GM23338 (cell line): Measurements from ENCODE around the gene MATK.

ENCODE experiments used
- EZH2 ChIP-seq: fragments of 200-600 bp; sonication (generic); IDR thresholded peaks from one replicate; pipeline ENCODE4 v1.8.0; 2017; ENCODE audit warnings: antibody characterized with exemption, mild to moderate bottlenecking, low read depth; ENCODE audit not compliant: unreplicated experiment
- EZH2phosphoT487 ChIP-seq: fragments of 200-600 bp; sonication (generic); IDR thresholded peaks from one replicate; pipeline ENCODE4 v1.8.1; 2018; ENCODE audit warnings: antibody characterized with exemption; ENCODE audit not compliant: unreplicated experiment
- NANOG ChIP-seq: IDR thresholded peaks from 2 replicates; pipeline ENCODE4 v1.6.1; 2016; ENCODE audit warnings: antibody characterized with exemption, borderline replicate concordance
- POLR2AphosphoS5 ChIP-seq: IDR thresholded peaks from 2 replicates; pipeline ENCODE4 v1.6.1; 2016; ENCODE audit warnings: antibody characterized with exemption, low read depth
- STAT1 ChIP-seq: IDR thresholded peaks from one replicate; pipeline ENCODE4 v1.6.1; 2016; ENCODE audit warnings: antibody characterized with exemption; ENCODE audit not compliant: unreplicated experiment
- ZNF114 ChIP-seq: fragments of 250-450 bp; sonication (Bioruptor Pico); IDR thresholded peaks from 2 replicates; pipeline ENCODE4 v1.5.0; 2020; ENCODE audit warnings: mild to moderate bottlenecking, moderate library complexity
- TF ChIP-seq, protein P1 (sequence below), 2 experiments: fragments of 200-600 bp in 1 of 2; sonication (generic) in 1 of 2; conservative IDR thresholded peaks; 2 replicates each; pipeline versions ENCODE4 v1.5.1 to v1.6.1; 2016 to 2017; ENCODE audit warnings: antibody characterized with exemption in 2 of 2, low read depth in 2 of 2, mild to moderate bottlenecking in 2 of 2, moderate library complexity in 1 of 2
- TF ChIP-seq, protein P2 (sequence below): IDR thresholded peaks from one replicate; pipeline ENCODE4 v1.6.1; 2018; ENCODE audit warnings: antibody characterized with exemption; ENCODE audit not compliant: unreplicated experiment
- TF ChIP-seq, protein P3 (sequence below): IDR thresholded peaks from 2 replicates; pipeline ENCODE4 v1.6.1; 2016; ENCODE audit warnings: antibody characterized with exemption

DNA sequence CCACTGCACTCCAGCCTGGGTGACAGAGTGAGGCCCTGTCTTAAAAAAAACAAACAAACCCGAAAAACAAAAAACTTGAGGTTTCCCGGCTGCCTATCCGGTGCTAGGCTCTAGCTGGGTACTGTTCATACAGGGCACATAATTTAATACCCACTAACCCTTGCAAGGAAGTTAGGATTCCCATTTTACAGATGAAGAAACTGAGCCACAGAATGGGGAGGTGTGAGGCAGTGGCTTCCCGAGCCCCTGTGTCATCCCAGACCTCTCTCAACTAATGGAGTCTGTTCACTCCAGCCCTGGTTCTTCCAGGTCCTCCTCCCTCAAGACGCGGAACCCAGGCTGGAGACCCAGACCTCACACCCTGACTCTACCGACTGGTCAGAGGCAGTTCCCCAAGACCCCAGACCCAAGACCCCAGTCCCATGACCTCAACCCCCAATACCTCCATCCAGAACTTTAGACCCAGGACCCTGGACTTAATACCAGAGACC lies 25.3 kb downstream of the MATK start:
- TF ChIP-seq, protein P1, sequence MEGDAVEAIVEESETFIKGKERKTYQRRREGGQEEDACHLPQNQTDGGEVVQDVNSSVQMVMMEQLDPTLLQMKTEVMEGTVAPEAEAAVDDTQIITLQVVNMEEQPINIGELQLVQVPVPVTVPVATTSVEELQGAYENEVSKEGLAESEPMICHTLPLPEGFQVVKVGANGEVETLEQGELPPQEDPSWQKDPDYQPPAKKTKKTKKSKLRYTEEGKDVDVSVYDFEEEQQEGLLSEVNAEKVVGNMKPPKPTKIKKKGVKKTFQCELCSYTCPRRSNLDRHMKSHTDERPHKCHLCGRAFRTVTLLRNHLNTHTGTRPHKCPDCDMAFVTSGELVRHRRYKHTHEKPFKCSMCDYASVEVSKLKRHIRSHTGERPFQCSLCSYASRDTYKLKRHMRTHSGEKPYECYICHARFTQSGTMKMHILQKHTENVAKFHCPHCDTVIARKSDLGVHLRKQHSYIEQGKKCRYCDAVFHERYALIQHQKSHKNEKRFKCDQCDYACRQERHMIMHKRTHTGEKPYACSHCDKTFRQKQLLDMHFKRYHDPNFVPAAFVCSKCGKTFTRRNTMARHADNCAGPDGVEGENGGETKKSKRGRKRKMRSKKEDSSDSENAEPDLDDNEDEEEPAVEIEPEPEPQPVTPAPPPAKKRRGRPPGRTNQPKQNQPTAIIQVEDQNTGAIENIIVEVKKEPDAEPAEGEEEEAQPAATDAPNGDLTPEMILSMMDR (conservative IDR thresholded peaks at IDR 0.05; ENCODE audit: low read depth in 2 of 2), result no peak
- no peak for TF ChIP-seq ZNF114 (CRISPR knock-in tag)
- no peak for TF ChIP-seq EZH2phosphoT487
- TF ChIP-seq, protein P2, sequence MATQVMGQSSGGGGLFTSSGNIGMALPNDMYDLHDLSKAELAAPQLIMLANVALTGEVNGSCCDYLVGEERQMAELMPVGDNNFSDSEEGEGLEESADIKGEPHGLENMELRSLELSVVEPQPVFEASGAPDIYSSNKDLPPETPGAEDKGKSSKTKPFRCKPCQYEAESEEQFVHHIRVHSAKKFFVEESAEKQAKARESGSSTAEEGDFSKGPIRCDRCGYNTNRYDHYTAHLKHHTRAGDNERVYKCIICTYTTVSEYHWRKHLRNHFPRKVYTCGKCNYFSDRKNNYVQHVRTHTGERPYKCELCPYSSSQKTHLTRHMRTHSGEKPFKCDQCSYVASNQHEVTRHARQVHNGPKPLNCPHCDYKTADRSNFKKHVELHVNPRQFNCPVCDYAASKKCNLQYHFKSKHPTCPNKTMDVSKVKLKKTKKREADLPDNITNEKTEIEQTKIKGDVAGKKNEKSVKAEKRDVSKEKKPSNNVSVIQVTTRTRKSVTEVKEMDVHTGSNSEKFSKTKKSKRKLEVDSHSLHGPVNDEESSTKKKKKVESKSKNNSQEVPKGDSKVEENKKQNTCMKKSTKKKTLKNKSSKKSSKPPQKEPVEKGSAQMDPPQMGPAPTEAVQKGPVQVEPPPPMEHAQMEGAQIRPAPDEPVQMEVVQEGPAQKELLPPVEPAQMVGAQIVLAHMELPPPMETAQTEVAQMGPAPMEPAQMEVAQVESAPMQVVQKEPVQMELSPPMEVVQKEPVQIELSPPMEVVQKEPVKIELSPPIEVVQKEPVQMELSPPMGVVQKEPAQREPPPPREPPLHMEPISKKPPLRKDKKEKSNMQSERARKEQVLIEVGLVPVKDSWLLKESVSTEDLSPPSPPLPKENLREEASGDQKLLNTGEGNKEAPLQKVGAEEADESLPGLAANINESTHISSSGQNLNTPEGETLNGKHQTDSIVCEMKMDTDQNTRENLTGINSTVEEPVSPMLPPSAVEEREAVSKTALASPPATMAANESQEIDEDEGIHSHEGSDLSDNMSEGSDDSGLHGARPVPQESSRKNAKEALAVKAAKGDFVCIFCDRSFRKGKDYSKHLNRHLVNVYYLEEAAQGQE, result no peak
- no peak for TF ChIP-seq NANOG
- TF ChIP-seq POLR2AphosphoS5, result no peak
- TF ChIP-seq, protein P3, sequence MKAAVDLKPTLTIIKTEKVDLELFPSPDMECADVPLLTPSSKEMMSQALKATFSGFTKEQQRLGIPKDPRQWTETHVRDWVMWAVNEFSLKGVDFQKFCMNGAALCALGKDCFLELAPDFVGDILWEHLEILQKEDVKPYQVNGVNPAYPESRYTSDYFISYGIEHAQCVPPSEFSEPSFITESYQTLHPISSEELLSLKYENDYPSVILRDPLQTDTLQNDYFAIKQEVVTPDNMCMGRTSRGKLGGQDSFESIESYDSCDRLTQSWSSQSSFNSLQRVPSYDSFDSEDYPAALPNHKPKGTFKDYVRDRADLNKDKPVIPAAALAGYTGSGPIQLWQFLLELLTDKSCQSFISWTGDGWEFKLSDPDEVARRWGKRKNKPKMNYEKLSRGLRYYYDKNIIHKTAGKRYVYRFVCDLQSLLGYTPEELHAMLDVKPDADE, result no peak
- no peak for TF ChIP-seq EZH2
- no peak for TF ChIP-seq STAT1
